Breast epithelium (tissue), 4 donors: Measurements from ENCODE around the gene PROX2. TPM values are rescaled to one million over a fixed set of nuclear protein-coding genes. Genes with fewer than 3 reads are reported as not detected.

ENCODE experiments used
- DNase-seq, 2 donors: peaks; one replicate each; pipeline ENCODE4 v3.0.0-alpha.2; 2019; ENCODE audit warnings: low spot score in 2 of 2
- H3K27ac ChIP-seq, 2 donors: fragments of 200-600 bp; sonication (generic) in 1 of 2; one replicate each; pipeline ENCODE4 v1.5.1; 2016 to 2019; ENCODE audit warnings: mild to moderate bottlenecking in 1 of 2
- H3K27me3 ChIP-seq, 2 donors: fragments of 200-600 bp; sonication (generic) in 1 of 2; one replicate each; pipeline versions ENCODE4 v1.5.1 to v1.6.0; 2017 to 2019; ENCODE audit warnings: control low read depth in 1 of 2, mild to moderate bottlenecking in 1 of 2
- H3K36me3 ChIP-seq: fragments of 200-600 bp; one replicate; pipeline ENCODE4 v1.5.1; 2019
- H3K4me1 ChIP-seq, 2 donors: fragments of 200-600 bp; sonication (generic); one replicate each; pipeline ENCODE4 v1.5.1; 2016 to 2019; ENCODE audit warnings: control low read depth in 1 of 2
- H3K4me3 ChIP-seq, 3 donors: fragments of 200-600 bp; sonication (generic); 1 replicate in 2 of 3; 2 replicates in 1 of 3; pipeline ENCODE4 v1.5.1; 2016 to 2019; ENCODE audit warnings: mild to moderate bottlenecking in 3 of 3, moderate library complexity in 2 of 3
- H3K9me3 ChIP-seq, 2 donors: fragments of 200-600 bp; sonication (generic) in 1 of 2; one replicate each; pipeline ENCODE4 v1.5.1; 2016 to 2019; ENCODE audit warnings: control low read depth in 1 of 2
- POLR2A ChIP-seq: fragments of 450-650 bp; IDR thresholded peaks from one replicate; pipeline ENCODE4 v1.6.1; 2016; ENCODE audit warnings: antibody characterized with exemption, mild to moderate bottlenecking, moderate library complexity
- POLR2AphosphoS5 ChIP-seq, 3 donors: sonication (generic); formaldehyde crosslinking; IDR thresholded peaks; one replicate each; pipeline ENCODE4 v1.6.1; 2017; ENCODE audit warnings: antibody characterized with exemption in 3 of 3
- intact Hi-C: fragments of 100-400 bp; cut with DNase I; formaldehyde crosslinking; loops from one replicate; pipeline ENCODE4 v1.15.1; 2023; ENCODE audit warnings: low total_unique reads
- total RNA-seq, 3 donors: library from RNA; depleted of rRNA; stranded (reverse); fragments of >200 nt; gene quantifications; one replicate each; pipeline ENCODE4 v1.1.0, GENCODE V29; 2016
- TF ChIP-seq, protein P1 (sequence below), 3 donors: fragments of 450-650 bp; IDR thresholded peaks; one replicate each; pipeline ENCODE4 v1.5.1; 2016 to 2017; ENCODE audit warnings: antibody characterized with exemption in 3 of 3, mild to moderate bottlenecking in 3 of 3, moderate library complexity in 3 of 3

PROX2 gene
- total RNA-seq, 3 donors from 2014 or later, result not detected

DNA sequence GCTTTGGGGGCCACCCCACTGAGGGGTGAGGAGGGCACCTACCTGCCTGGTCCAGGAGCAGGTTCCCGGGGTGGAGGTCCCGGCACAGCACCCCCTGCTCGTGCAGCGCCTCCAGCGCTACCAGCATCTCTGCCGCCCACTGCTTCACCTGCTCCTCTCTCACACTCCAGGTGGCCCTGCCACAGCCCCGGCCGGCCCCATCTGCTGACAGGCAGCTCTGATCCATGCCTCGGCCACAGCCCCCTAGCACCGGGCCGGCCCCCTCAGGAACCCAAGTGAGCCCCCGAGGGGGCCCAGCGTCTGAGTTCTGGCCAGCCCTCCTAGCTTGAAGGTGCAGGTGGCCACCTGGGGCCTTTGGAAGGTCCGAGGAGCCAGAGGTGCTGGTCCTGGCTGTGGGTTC, 33.6 kb upstream of the PROX2 start:
- TF ChIP-seq POLR2AphosphoS5 (IDR thresholded peaks at IDR 0.05) (no peak), POLR2A (no peak)
- TF ChIP-seq, protein P1, sequence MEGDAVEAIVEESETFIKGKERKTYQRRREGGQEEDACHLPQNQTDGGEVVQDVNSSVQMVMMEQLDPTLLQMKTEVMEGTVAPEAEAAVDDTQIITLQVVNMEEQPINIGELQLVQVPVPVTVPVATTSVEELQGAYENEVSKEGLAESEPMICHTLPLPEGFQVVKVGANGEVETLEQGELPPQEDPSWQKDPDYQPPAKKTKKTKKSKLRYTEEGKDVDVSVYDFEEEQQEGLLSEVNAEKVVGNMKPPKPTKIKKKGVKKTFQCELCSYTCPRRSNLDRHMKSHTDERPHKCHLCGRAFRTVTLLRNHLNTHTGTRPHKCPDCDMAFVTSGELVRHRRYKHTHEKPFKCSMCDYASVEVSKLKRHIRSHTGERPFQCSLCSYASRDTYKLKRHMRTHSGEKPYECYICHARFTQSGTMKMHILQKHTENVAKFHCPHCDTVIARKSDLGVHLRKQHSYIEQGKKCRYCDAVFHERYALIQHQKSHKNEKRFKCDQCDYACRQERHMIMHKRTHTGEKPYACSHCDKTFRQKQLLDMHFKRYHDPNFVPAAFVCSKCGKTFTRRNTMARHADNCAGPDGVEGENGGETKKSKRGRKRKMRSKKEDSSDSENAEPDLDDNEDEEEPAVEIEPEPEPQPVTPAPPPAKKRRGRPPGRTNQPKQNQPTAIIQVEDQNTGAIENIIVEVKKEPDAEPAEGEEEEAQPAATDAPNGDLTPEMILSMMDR (IDR thresholded peaks at IDR 0.05), result no peak
- Histone ChIP-seq H3K4me1 (no peaks in the 10 kb centered on the region), H3K27ac (no peak overlapping the region), H3K27me3 (no peaks in the 10 kb centered on the region), H3K4me3 (no peak overlapping the region), H3K9me3 (no peaks in the 10 kb centered on the region), H3K36me3 (no peaks in the 10 kb centered on the region)
- no peak for DNase-seq
- intact Hi-C loops, result no loop called here

DNA sequence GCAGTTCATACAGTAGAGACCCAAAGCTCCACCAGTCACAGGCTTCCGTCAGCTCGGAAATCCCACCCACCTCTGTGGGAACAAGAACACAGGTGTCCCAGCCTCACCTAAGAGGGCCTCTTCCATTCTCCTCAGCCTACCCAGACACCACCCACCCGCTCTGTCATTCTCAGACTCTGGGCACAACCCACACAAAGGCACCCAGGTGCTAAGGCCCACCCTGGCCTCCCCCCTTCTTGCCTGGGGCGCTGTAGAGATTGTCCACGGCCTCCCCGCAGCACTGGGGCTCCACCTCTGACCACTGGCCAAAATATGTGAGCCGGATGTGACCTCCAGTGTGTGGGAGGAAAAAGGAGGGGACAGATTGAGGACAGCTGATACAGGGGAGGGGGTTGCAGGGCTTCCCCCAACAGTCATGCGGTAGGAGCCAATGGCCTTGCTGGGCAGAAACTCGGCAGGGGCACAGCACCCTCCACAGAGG, 33.0 kb upstream of the PROX2 start:
- H3K27ac ChIP-seq, result peak overlapping the region in 1 of 2 donors; percentile 9
- no peaks in the 10 kb centered on the region for H3K4me1 ChIP-seq
- no peak for DNase-seq
- no peaks in the 10 kb centered on the region for H3K9me3 ChIP-seq
- H3K36me3 ChIP-seq, result no peaks in the 10 kb centered on the region
- TF ChIP-seq POLR2A (no peak), POLR2AphosphoS5 (IDR thresholded peaks at IDR 0.05) (no peak)
- TF ChIP-seq, protein P1 (IDR thresholded peaks at IDR 0.05), result no peak
- H3K4me3 ChIP-seq, result no peak overlapping the region
- H3K27me3 ChIP-seq, result no peaks in the 10 kb centered on the region
- intact Hi-C loops, result no loop called here

DNA sequence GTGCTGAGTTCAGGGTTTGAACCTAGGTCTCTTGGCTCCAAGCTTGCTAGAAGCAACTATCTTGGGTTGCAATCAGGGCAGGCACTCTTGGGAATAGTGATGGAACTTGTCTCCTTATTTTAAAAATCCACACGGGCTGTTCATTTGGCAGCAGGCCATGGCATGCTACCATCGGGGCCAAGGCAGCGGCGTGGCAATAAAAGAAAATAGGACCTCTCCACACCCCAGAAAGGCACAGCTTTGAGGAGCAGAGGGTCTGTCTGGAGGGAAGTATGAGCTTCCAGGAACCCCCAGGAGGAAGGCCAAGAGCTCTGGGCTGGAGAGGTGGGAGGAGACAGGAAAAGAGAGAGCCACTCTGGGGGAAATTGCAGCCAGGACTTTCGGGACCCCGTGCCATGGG, 31.8 kb upstream of the PROX2 start:
- TF ChIP-seq, protein P1 (IDR thresholded peaks at IDR 0.05), result no peak
- TF ChIP-seq POLR2A (no peak), POLR2AphosphoS5 (IDR thresholded peaks at IDR 0.05) (no peak)
- Histone ChIP-seq H3K4me1 (no peaks in the 10 kb centered on the region), H3K9me3 (no peaks in the 10 kb centered on the region), H3K36me3 (no peaks in the 10 kb centered on the region), H3K27me3 (no peaks in the 10 kb centered on the region), H3K4me3 (no peak overlapping the region), H3K27ac (peak overlapping the region in 1 of 2 donors; percentile 9)
- intact Hi-C loops, result no loop called here
- no peak for DNase-seq

DNA sequence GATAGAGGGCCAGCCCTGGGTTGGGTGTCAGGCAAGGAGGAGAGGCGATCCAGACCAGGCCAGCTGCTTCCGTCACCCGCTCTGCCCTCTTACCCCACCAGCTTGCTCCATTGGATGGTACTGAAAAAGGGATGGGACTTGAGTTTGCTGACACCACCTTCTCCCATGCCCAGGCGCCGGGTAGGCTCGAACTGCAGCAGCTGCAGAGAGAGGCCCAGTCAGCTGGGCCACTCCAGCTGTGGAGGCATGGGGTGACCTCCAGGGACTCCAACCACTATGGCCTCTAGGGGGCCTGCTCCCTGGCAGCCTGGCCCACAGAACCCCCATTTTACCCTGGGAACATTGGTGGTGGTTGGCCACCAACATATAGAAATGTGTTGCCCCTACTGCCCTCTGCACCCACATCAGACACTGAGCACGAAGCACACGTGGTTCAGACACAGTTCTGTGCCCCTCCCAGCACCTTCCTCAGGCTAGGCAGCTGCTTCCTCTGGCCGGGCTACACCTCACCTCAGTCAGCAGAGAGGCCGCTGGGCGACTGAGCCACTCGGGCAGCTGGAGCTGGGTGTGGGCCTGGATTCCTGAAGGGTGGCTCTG, 31.1 kb upstream of the PROX2 start:
- intact Hi-C loops, result no loop called here
- Histone ChIP-seq H3K36me3 (no peaks in the 10 kb centered on the region), H3K27me3 (no peaks in the 10 kb centered on the region), H3K9me3 (no peaks in the 10 kb centered on the region), H3K4me1 (no peaks in the 10 kb centered on the region), H3K27ac (no peak overlapping the region), H3K4me3 (no peak overlapping the region)
- TF ChIP-seq POLR2A (no peak), POLR2AphosphoS5 (IDR thresholded peaks at IDR 0.05) (no peak)
- TF ChIP-seq, protein P1 (IDR thresholded peaks at IDR 0.05), result no peak
- no peak for DNase-seq

DNA sequence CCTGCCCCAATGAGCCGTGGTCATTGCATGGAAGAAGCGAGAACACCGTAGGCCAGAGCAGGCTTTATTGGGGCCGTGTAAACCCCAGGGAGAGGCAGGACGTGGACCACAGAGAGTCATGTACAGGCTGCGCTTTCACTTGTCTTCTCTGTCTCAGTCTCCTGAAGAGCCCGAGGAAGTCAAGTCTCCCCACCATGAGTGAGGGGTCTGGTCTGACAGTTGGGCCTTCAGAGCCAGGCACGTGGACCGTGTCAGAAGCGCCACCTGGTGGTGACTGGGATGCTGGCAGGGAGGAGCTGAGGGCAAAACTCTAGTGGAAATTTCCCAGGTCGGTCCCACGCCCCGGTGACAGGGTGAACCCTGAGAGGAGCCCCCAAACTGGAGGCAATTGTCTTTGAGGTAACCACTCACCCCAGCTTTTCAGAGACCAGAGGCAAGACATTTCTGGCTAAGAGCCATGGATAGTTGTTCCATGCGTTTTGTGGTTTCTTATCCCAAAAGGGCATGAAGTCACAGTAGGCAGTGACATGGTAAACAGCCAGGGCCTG, 29.7 kb upstream of the PROX2 start:
- Histone ChIP-seq H3K4me3 (no peak overlapping the region), H3K9me3 (no peaks in the 10 kb centered on the region), H3K27ac (peak overlapping the region in 1 of 2 donors; percentile 41), H3K27me3 (no peaks in the 10 kb centered on the region), H3K4me1 (no peaks in the 10 kb centered on the region), H3K36me3 (no peaks in the 10 kb centered on the region)
- intact Hi-C loops, result no loop called here
- TF ChIP-seq, protein P1 (IDR thresholded peaks at IDR 0.05), result peak; percentile 83 to 91 (median 89)
- no peak for TF ChIP-seq POLR2AphosphoS5 (IDR thresholded peaks at IDR 0.05)
- DNase-seq, result peak in 1 of 2 donors; percentile 77
